Activated naive CD4-positive, alpha-beta T cell treated with anti-CD3 and anti-CD28 coated beads for 36 hours (primary cell): ENCODE measurements around the gene CPA4. TPM values are rescaled to one million over a fixed set of nuclear protein-coding genes. Genes with fewer than 3 reads are reported as not detected.

Experiments used
- CTCF ChIA-PET: fragments of 350-600 bp; sonication (Branson Sonifier 250); formaldehyde crosslinking; loops from one replicate; lab custom pipeline; 2021; ENCODE audit warnings: antibody characterized with exemption; lab: Charles Lee
- DNase-seq: peaks from one replicate; pipeline ENCODE4 v3.0.0-alpha.2; 2020
- H3K27ac Mint-ChIP-seq: one replicate; pipeline ENCODE4 v1.8.0; 2021; ENCODE audit warnings: mild to moderate bottlenecking, mixed read lengths
- H3K27me3 Mint-ChIP-seq: one replicate; pipeline ENCODE4 v1.8.0; 2021; ENCODE audit warnings: low read depth, mixed read lengths
- H3K36me3 Mint-ChIP-seq: one replicate; pipeline ENCODE4 v1.8.0; 2021; ENCODE audit warnings: low read depth, mixed read lengths
- H3K4me1 Mint-ChIP-seq: one replicate; pipeline ENCODE4 v1.8.0; 2021; ENCODE audit warnings: low read depth, mixed read lengths
- H3K4me3 Mint-ChIP-seq: one replicate; pipeline ENCODE4 v1.8.0; 2021; ENCODE audit warnings: mild to moderate bottlenecking, moderate library complexity, mixed read lengths
- H3K9me3 Mint-ChIP-seq: one replicate; pipeline ENCODE4 v1.8.0; 2021; ENCODE audit warnings: mixed read lengths
- intact Hi-C: fragments of 100-400 bp; cut with micrococcal nuclease; formaldehyde crosslinking; loops from one replicate; pipeline ENCODE4 v1.15.1; 2023
- total RNA-seq, 2 experiments: library from RNA; stranded (reverse); gene quantifications; one replicate each; pipeline ENCODE4 v1.2.3, GENCODE V29; 2021

CPA4 gene
- total RNA-seq, 2 experiments from 2014 or later, result not detected

DNA sequence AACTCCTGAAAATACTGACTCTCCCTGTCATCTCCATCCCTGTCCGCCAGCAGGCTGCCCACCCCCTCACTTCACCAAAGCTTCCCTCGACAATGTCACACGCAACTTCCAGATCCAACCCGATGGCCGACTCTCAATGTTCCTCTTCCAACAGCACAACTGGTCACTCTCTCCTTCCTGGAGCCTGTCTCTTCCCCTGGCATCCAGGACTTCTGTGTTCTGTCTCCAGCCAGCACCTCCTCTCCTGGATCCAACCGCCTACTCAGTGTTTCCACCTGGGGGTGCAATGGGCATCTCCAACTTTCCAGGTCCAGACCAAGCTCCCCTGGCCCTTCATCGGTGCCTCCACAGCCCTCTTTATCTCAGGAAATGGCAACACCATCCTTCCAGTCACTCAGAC, 60.2 kb downstream of the CPA4 start:
- Mint-ChIP-seq H3K36me3 (no peaks in the 10 kb centered on the region), H3K27me3 (no peaks in the 10 kb centered on the region), H3K4me1 (peaks cover 16% of the 10 kb centered on the region), H3K27ac (no peak overlapping the region), H3K9me3 (no peaks in the 10 kb centered on the region), H3K4me3 (no peak overlapping the region)
- intact Hi-C loops, result no loop called here
- no peak for DNase-seq
- CTCF ChIA-PET, result no interaction called here

DNA sequence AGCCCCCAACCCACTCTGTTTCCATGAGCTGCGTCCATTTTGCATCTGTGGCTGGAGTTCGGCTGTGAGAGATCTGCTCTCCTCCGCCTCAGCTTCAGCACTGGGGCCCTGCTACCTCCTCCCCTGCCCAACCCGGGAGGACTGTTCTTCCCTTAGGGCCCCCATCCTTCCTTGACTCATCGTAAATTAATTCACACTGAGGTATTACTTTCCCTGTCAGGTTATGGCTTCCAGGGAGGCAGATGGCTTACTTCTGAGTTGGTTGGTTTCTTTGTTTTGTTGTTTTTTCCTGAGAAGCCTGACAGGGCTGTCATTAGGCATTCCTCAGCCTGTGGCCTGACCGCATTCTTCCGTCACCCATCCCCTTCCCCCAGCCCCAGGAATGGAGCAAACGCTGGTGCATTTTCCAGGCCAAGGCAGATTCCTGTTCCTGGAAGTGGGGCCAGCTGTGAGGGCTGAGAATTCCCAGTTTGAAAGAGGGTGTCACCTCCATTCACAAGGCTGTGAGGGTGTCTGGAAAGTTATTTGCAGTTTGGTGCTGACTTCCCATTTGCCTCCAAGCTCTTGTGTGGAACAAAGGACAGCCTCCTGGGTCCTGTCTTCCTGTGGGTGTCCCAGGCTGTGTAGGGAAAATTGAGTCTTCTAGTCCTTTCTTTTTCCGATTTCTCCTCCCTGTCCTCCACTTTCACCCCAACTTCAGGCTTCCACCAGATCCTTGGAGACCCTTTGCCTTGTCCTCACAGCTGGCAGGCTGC, 63.3 kb downstream of the CPA4 start:
- no peak for DNase-seq
- no peaks in the 10 kb centered on the region for H3K27me3 Mint-ChIP-seq
- H3K36me3 Mint-ChIP-seq, result no peaks in the 10 kb centered on the region
- peaks cover 5% of the 10 kb centered on the region for H3K9me3 Mint-ChIP-seq
- CTCF ChIA-PET, result no interaction called here
- H3K27ac Mint-ChIP-seq, result no peak overlapping the region
- H3K4me3 Mint-ChIP-seq, result no peak overlapping the region
- peaks cover 8% of the 10 kb centered on the region for H3K4me1 Mint-ChIP-seq
- intact Hi-C loops, result no loop called here

DNA sequence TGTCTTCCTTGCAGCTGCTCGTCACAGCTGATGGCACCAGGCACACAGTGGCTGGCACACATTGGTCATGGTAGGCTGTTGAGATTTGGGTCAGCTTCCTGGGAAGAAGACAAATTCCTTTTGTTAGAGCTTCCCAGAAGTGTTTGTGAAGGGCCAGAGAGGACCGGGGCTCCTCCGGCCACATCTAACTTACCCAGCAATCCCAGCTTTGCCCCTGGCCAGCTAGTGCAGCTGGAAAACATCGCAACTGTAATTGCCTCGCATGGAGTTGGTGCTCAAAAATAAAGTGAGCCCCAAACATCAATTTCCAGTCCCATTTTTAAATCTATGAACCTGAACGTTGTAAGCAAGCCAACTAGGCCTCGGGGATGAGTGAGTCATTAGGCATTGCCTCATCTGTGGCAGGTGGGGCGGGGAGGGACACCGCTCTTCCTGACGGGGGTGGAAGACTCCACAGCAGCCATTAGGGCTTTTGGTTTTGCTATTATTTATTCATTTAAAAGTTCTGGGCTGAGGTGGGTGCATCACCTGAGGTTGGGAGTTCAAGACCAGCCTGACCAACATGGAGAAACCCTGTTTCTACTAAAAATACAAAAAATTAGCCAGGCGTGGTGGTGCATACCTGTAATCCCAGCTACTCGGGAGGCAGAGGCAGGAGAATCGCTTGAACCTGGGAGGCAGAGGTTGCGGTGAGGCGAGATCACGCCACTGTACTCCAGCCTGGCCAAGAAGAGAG, 64.1 kb downstream of the CPA4 start:
- H3K4me3 Mint-ChIP-seq, result no peak overlapping the region
- H3K4me1 Mint-ChIP-seq, result peaks cover 2% of the 10 kb centered on the region
- H3K27ac Mint-ChIP-seq, result no peak overlapping the region
- no peaks in the 10 kb centered on the region for H3K27me3 Mint-ChIP-seq
- DNase-seq, result no peak
- no peaks in the 10 kb centered on the region for H3K36me3 Mint-ChIP-seq
- peaks cover 5% of the 10 kb centered on the region for H3K9me3 Mint-ChIP-seq
- CTCF ChIA-PET, result no interaction called here
- intact Hi-C loops, result no loop called here

DNA sequence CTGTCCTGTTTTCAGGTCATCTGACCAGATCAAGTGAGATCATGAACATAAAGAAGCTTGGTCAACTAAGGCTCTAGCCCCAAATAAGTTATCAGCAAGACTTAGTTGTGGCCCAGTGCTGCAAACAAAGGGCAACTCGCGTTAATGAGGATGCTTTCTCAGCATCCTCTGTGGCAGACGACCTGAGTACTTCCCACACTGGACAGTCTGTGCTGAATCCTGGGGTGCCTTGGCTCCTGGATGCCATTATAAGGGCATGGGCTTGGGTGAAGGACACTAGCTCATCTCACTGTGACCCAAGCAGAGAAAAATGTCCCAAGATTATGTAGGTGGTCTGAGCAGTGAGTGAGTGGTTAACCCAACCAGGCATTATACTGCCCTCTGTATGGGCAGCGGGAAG, 65.5 kb downstream of the CPA4 start:
- Mint-ChIP-seq H3K4me3 (no peak overlapping the region), H3K36me3 (no peaks in the 10 kb centered on the region), H3K27me3 (no peaks in the 10 kb centered on the region), H3K27ac (no peak overlapping the region), H3K4me1 (peaks cover 3% of the 10 kb centered on the region), H3K9me3 (peaks cover 5% of the 10 kb centered on the region)
- CTCF ChIA-PET, result no interaction called here
- intact Hi-C loops, result no loop called here
- no peak for DNase-seq

DNA sequence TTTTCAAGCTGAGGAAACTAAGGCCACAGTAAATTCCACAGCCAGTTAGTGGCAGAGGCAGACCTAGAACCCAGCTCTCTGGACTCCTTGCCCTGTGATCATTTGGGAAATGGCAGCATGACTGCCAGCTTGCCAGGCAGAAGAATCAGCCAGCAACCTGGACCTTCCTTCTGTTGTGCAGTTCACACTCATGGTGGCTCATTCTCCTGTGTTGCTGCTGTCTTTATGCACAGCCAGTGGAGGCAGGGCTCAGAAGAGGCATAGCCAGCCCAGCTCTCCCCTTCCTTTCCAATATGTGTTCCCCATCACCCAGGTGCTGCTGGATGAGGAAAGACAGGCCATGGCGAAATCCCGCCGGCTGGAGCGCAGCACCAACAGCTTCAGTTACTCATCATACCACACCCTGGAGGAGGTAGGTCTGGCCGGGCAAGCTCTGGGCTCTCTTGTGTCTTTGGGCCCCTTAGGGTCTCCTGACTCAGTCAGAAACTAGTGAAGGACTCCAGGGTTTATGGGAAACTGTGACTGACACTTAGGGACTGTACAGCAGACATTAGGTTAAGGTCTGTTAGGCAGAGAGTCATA, 66.4 kb downstream of the CPA4 start:
- H3K36me3 Mint-ChIP-seq, result no peaks in the 10 kb centered on the region
- H3K27ac Mint-ChIP-seq, result no peak overlapping the region
- intact Hi-C loops, result no loop called here
- H3K9me3 Mint-ChIP-seq, result peaks cover 5% of the 10 kb centered on the region
- peaks cover 4% of the 10 kb centered on the region for H3K4me1 Mint-ChIP-seq
- CTCF ChIA-PET, result no interaction called here
- H3K27me3 Mint-ChIP-seq, result no peaks in the 10 kb centered on the region
- DNase-seq, result no peak
- H3K4me3 Mint-ChIP-seq, result no peak overlapping the region

DNA sequence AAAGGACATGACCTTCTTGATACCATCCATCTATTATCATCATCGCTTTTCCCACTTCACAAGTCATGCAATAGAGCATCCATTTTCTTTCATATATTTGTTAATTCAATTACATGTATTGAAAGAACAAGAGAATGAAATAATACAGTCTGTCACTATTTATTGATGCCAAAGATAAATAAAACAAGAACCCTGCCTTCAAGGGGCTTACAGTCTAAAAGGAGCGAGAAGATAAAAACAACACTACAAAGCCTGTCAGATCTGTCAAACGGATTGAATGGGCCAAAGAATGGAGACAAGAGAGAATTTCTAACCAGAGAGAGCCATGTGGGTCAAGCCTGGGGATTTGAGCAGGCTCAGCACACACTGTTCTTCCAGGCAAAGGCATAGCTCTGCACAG, 67.6 kb downstream of the CPA4 start:
- Mint-ChIP-seq H3K27ac (no peak overlapping the region), H3K9me3 (peaks cover 5% of the 10 kb centered on the region), H3K4me1 (peaks cover 4% of the 10 kb centered on the region), H3K4me3 (no peak overlapping the region), H3K27me3 (no peaks in the 10 kb centered on the region), H3K36me3 (no peaks in the 10 kb centered on the region)
- CTCF ChIA-PET, result no interaction called here
- no peak for DNase-seq
- intact Hi-C loops, result no loop called here

DNA sequence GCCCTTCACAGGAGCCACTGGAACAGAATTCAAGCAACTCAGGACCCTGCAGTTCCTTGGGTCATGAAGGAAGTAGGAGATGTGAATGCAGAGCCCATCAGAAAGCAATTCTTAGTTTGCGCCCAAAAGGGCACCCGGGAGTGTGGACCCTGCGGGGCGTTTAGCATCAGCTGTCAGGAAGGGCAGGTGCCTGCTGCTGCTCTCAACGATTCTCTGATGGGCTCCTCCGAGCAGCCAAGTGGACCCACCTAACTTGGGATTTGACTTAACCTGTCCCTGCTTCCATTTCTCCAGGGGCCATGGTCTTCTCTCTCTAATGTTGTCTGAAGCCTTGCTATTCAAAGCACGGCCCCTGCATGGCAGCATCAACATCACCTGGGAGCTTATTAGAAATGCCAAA, 68.7 kb downstream of the CPA4 start:
- Mint-ChIP-seq H3K4me3 (no peak overlapping the region), H3K4me1 (peaks cover 8% of the 10 kb centered on the region), H3K27ac (no peak overlapping the region), H3K9me3 (peaks cover 5% of the 10 kb centered on the region), H3K27me3 (no peaks in the 10 kb centered on the region), H3K36me3 (peaks cover 1% of the 10 kb centered on the region)
- intact Hi-C loops, result loop anchor here (2.0 kb wide), 1 partner anchor 85 kb away; no protein-coding TSS in a partner anchor
- CTCF ChIA-PET, result no interaction called here
- no peak for DNase-seq

DNA sequence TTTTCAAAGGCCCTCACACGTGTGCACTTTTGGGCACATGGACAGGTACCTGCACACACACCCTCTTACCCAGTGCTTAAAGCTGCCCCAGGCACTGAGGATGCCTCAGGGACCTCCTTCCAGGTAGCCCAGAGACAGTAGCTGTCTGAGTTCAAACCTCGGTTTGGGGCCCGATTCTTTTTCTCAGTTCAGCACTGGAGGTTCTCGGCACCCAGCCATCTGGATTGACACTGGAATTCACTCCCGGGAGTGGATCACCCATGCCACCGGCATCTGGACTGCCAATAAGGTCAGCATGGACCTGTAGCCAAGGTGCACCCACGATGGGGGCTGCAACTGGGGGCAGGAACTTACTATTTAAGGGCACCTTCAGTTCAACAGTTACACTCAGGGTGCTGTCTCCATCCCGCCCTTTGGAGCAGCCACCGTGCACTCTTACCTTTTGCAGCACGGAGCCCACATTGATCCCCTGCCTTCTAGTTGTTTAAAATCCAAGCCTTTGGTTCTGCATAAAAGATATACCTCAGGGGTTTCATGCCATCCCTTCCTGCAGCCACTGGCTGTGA, 69.4 kb downstream of the CPA4 start:
- no peak overlapping the region for H3K27ac Mint-ChIP-seq
- intact Hi-C loops, result loop anchor here (2.0 kb wide), 1 partner anchor 86 kb away; no protein-coding TSS in a partner anchor
- CTCF ChIA-PET, result no interaction called here
- H3K27me3 Mint-ChIP-seq, result no peaks in the 10 kb centered on the region
- H3K36me3 Mint-ChIP-seq, result peaks cover 1% of the 10 kb centered on the region
- no peak for DNase-seq
- no peak overlapping the region for H3K4me3 Mint-ChIP-seq
- H3K9me3 Mint-ChIP-seq, result peaks cover 5% of the 10 kb centered on the region
- H3K4me1 Mint-ChIP-seq, result peaks cover 14% of the 10 kb centered on the region

DNA sequence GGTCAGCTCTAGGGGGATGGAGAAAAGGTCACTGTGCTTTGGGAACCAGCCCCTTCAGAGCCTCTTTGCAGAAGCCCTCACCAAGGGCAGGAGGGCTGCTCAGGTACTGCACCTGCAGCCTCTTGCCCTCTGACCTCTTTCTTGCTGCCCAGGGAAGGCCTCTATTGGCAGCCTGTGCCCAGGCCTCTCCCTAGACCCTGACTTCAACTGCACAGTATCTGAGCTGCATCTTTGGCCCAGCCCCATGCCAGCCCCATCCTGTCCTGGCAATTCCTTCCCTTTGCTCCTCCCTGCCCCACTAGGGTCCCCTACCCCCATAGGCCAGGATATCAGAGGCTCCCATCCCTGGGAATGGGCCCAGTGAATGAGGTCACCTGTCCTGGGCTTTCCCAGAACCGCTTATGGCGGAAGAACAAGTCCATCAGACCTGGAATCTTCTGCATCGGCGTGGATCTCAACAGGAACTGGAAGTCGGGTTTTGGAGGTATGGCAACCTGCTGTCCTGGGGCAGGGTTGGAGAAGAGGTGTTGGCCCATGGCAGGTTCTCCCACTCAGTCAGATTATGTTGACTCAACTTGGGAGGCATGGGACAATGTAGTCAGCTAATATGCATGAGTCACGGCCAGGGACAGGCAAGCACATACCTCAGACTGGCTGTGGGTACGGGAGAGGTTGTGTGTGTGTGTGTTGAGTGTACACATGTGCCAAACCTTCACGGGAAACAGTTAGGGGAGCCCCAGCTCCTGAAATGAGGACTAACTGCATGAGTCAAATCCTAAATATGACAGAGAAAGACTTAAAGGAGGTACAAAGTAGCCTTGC, 70.3 kb downstream of the CPA4 start:
- Mint-ChIP-seq H3K4me1 (peaks cover 16% of the 10 kb centered on the region), H3K36me3 (peaks cover 1% of the 10 kb centered on the region), H3K9me3 (peaks cover 5% of the 10 kb centered on the region), H3K27ac (no peak overlapping the region), H3K27me3 (no peaks in the 10 kb centered on the region), H3K4me3 (no peak overlapping the region)
- DNase-seq, result peak; percentile 68
- intact Hi-C loops, result loop anchor here (2.0 kb wide), 1 partner anchor 86 kb away; no protein-coding TSS in a partner anchor
- CTCF ChIA-PET, result interaction anchor here (0.6 kb wide), 2 partner anchors 120 to 155 kb away, joined by 3 read pairs; no protein-coding TSS in a partner anchor

DNA sequence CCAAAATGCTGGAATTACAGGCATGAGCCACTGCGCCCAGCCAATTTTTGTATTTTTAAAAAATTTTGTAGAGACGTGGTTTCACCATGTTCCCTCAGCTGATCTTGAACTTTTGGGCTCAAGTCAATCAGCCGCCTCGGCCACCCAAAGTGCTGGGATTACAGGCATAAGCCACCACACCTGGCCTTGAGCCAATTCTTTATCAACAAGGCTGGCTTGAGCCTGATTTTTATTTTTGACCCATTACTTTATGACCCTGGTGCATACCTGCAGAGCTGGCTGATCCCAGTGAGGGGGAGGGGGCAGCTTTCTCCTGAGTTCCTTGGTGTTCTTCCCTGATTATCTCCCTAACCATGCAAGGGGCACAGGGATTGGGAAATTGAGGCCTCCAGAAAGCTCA, 71.5 kb downstream of the CPA4 start:
- CTCF ChIA-PET, result no interaction called here
- peaks cover 1% of the 10 kb centered on the region for H3K36me3 Mint-ChIP-seq
- H3K4me1 Mint-ChIP-seq, result peaks cover 27% of the 10 kb centered on the region
- H3K4me3 Mint-ChIP-seq, result no peak overlapping the region
- no peaks in the 10 kb centered on the region for H3K27me3 Mint-ChIP-seq
- intact Hi-C loops, result no loop called here
- no peak overlapping the region for H3K27ac Mint-ChIP-seq
- no peak for DNase-seq
- peaks cover 5% of the 10 kb centered on the region for H3K9me3 Mint-ChIP-seq

DNA sequence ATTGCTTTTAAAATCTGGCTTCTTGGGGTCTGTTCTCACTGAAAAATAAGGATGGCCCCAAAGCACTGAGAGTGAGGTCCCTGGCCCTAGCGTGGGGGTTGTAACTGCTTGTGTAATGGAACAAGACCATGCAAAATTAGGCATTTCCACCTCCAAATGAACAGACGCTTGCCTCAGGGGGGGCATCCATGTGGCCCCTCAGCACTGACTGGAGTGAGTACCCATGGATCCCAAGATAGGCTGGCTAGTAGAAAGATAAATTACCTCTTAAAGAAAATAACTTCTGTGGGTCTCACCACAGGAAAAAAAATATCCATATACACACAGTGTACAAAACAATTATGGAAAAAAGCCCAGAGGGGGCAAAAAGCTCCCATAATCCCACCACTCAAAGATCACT, 72.1 kb downstream of the CPA4 start:
- intact Hi-C loops, result loop anchor here (5.0 kb wide), 1 partner anchor 77 kb away; the partner anchor contains the start of gene CEP41
- Mint-ChIP-seq H3K27me3 (no peaks in the 10 kb centered on the region), H3K36me3 (peaks cover 1% of the 10 kb centered on the region), H3K4me3 (no peak overlapping the region), H3K9me3 (peaks cover 4% of the 10 kb centered on the region), H3K27ac (no peak overlapping the region), H3K4me1 (peaks cover 30% of the 10 kb centered on the region)
- no peak for DNase-seq
- CTCF ChIA-PET, result no interaction called here
